OCI-LY3 (cell line): ENCODE results near the gene C2.

ENCODE experiments used
- EZH2phosphoT487 ChIP-seq: fragments of 200-600 bp; shearing (Covaris generic); IDR thresholded peaks from 2 replicates; pipeline ENCODE4 v1.6.1; 2018; ENCODE audit warnings: antibody characterized with exemption, mixed run types, low read depth
- TF ChIP-seq, protein P1 (sequence below): fragments of 200-600, 300-600 bp; sonication (generic); IDR thresholded peaks from 2 replicates; pipeline ENCODE4 v1.5.1; 2014; ENCODE audit warnings: antibody characterized with exemption, low read length, low read depth

DNA sequence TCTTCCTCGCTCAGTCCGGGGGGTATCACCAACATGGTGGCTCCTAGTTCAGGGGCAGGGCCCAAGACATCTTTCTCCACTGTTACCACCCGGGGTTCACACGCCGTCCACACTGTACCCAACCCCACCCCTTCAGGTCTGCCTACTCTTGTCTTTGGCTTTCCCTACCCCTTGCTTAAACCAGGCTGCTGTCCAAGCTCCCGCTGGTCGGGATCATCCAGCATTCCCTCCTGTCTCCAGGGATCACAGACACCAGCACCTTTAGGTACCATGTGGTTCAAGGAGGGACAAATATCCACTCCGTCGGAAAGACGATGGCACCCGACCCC is 30.9 kb downstream of the C2 start:
- TF ChIP-seq, protein P1, sequence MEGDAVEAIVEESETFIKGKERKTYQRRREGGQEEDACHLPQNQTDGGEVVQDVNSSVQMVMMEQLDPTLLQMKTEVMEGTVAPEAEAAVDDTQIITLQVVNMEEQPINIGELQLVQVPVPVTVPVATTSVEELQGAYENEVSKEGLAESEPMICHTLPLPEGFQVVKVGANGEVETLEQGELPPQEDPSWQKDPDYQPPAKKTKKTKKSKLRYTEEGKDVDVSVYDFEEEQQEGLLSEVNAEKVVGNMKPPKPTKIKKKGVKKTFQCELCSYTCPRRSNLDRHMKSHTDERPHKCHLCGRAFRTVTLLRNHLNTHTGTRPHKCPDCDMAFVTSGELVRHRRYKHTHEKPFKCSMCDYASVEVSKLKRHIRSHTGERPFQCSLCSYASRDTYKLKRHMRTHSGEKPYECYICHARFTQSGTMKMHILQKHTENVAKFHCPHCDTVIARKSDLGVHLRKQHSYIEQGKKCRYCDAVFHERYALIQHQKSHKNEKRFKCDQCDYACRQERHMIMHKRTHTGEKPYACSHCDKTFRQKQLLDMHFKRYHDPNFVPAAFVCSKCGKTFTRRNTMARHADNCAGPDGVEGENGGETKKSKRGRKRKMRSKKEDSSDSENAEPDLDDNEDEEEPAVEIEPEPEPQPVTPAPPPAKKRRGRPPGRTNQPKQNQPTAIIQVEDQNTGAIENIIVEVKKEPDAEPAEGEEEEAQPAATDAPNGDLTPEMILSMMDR: no peak
- TF ChIP-seq EZH2phosphoT487: no peak
